Measurements from ENCODE around the gene CD68.

Gene CD68

DNA sequence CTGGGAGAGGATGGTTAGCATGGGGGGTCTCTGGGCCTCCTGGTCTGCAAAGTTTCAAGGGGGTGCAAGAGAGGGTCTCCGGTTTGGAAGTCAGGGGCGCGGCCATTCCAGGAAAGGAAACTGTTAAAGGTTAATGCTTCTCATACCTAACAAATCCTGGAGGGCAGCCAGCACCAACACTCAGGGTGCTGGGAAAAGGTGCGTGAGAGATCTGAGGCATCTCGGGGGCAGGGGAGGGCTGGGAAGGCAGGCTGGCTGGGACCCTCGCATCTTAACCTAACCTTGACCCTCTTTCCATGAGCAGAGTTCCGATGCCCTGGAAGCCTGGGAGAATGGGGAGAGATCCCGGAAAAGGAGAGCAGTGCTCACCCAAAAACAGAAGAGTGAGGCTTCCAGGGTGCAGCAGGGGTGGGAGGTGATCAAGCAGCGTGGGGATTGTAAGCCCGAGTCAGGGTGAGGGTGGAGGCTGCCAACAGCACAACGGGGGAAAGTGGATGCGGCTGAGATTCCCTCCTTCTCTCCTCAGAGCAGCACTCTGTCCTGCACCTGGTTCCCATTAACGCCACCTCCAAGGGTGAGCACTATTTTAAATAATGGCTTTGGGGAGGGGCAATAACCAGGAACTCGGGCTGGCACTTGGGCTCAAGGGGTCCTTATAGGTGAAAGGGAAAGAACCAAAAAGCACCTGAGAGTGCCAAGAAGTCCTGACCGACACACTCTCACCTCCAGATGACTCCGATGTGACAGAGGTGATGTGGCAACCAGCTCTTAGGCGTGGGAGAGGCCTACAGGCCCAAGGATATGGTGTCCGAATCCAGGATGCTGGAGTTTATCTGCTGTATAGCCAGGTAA is 19.9 kb upstream of the CD68 start:
- no peak for DNase-seq (ENCODE audit: low read depth in 2 of 3, low spot score in 1 of 3)

DNA sequence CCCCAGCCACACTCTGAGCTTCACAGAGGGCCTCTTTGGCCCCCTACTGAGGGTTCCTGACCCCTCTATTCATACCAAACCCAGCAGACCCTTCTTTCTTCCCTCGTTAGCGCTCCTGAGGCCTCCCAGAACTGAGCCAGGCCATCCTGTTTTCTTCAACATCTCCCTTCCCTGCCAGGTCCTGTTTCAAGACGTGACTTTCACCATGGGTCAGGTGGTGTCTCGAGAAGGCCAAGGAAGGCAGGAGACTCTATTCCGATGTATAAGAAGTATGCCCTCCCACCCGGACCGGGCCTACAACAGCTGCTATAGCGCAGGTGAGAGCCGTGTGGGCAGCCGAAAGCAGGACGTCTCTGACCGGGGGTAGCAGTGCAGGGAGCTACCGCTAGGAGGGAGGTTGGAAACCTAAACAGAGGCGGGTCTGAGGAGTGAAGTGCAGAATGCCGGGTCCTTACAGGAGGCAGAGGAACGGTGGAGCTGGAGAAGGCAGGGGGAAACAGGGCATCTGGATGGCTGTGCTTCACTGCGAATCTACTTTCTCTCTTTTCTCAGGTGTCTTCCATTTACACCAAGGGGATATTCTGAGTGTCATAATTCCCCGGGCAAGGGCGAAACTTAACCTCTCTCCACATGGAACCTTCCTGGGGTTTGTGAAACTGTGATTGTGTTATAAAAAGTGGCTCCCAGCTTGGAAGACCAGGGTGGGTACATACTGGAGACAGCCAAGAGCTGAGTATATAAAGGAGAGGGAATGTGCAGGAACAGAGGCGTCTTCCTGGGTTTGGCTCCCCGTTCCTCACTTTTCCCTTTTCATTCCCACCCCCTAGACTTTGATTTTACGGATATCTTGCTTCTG is 19.0 kb upstream of the CD68 start:
- DNase-seq (ENCODE audit: low read depth in 2 of 3, low spot score in 1 of 3), result no peak

GRCh38 chr17:7561028-7561575 is 18.3 kb upstream of the CD68 start:
- DNase-seq (ENCODE audit: low read depth in 2 of 3, low spot score in 1 of 3), result peak; percentile 78 to 86 (median 82)

DNA sequence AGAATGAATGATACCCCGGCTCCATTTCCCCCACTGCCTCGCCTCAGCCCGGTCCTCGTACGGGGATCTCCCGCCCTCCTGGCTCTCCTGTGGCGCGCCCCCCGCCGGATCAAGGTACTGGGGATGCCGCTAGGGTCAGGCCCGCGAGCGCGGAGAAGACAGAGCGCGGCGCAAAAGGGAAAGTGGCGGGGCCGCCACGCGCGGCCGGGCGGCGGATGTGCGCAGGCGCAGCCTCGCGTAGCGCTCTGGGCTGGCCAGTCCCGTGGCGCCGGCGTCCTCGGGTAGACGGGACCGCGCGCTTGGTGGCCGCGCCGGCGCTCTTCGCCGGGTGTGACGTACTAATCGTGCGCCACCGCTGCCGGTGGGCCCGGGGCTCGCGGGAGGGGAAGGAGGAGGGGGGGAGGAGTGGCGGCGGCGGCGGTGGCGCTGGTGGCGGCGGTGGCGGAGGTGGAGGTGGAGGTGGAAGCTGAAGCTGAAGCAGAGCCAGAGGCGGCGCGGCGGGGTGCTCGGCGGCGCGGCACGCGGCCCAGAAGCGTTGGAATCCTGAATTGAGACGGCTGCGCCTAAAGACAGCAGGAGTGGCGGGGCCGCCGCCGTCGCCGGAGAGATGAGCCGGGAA is 17.7 kb upstream of the CD68 start, which contains the start of gene SENP3:
Gene SENP3 (plus strand): TSS at position 331 of the 619 bp plus-strand sequence. CDS start 1,158 bp downstream, outside the sequence.
- peak; percentile 79 to 90 (median 82) for DNase-seq (ENCODE audit: low read depth in 2 of 3, low spot score in 1 of 3)

DNA sequence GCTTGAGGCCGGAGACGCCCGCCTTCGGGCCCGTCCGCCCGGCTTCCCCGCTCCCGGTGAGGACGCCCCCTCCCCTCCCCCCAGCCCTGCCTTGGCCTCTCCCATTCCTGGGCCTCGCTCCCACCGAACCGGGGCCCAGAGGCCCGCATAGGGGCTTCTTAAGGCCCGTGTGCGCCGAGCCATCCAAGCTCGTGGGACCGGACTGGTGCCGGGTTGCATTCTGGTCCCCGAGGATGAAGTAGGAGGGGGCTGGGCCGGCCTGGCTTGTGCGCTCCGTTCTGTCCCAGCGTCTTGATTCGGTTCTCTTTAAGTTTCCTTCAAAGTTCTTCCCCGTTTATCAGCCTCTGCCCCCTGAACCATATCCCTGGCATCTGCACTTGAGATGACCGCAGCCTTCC is 17.2 kb upstream of the CD68 start:
- no peak for DNase-seq (ENCODE audit: low read depth in 2 of 3, low spot score in 1 of 3)

DNA sequence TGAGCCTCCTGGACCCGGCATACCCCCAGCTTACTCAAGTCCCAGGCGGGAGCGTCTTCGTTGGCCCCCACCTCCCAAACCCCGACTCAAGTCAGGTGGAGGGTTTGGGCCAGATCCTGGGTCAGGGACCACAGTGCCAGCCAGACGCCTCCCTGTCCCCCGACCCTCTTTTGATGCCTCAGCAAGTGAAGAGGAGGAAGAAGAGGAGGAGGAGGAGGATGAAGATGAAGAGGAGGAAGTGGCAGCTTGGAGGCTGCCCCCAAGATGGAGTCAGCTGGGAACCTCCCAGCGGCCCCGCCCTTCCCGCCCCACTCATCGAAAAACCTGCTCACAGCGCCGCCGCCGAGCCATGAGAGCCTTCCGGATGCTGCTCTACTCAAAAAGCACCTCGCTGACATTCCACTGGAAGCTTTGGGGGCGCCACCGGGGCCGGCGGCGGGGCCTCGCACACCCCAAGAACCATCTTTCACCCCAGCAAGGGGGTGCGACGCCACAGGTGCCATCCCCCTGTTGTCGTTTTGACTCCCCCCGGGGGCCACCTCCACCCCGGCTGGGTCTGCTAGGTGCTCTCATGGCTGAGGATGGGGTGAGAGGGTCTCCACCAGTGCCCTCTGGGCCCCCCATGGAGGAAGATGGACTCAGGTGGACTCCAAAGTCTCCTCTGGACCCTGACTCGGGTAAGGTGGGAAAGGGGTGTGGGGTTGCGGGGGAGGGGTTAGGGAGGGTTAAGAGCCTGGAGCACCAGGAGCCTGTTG is 16.1 kb upstream of the CD68 start:
- DNase-seq (ENCODE audit: low read depth in 2 of 3, low spot score in 1 of 3), result no peak

DNA sequence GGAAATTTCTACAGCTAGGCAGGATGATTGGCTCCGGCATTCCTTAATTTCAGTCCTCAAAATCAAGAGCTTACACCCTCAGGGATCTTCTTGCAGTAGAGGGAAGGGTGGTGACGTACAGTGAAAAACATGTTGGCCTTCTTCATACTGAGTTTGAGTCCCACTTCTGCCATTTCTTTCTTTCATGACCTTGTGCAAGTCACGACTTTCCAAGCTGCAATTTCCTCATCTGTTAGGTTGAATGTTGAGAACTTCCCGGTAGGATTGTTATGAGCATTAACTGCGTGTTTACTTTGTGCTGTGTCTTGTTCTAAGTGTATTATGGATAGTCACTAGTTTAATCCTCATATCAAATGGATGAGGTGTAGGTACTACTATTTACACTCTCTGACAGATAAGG is 9.9 kb upstream of the CD68 start:
- no peak for DNase-seq (ENCODE audit: low read depth in 2 of 3, low spot score in 1 of 3)

- DNase-seq (ENCODE audit: low read depth in 2 of 3, low spot score in 1 of 3), result no peak
Observed at GRCh38 chr17:7570351-7570750, 9.1 kb upstream of the CD68 start.

DNA sequence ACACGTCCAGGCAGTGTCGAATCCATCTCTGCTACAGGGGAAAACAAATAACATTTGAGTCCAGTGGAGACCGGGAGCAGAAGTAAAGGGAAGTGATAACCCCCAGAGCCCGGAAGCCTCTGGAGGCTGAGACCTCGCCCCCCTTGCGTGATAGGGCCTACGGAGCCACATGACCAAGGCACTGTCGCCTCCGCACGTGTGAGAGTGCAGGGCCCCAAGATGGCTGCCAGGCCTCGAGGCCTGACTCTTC is 7.2 kb upstream of the CD68 start:
- no peak for DNase-seq (ENCODE audit: low read depth in 2 of 3, low spot score in 1 of 3)

- DNase-seq (ENCODE audit: low read depth in 2 of 3, low spot score in 1 of 3), result peak; percentile 99 to 100 (median 100)
Observed at GRCh38 chr17:7572588-7573323, 6.7 kb upstream of the CD68 start.

- peak; percentile 83 to 85 (median 85) for DNase-seq (ENCODE audit: low read depth in 2 of 3, low spot score in 1 of 3)
Observed at GRCh38 chr17:7573324-7574080, 5.9 kb upstream of the CD68 start.

DNA sequence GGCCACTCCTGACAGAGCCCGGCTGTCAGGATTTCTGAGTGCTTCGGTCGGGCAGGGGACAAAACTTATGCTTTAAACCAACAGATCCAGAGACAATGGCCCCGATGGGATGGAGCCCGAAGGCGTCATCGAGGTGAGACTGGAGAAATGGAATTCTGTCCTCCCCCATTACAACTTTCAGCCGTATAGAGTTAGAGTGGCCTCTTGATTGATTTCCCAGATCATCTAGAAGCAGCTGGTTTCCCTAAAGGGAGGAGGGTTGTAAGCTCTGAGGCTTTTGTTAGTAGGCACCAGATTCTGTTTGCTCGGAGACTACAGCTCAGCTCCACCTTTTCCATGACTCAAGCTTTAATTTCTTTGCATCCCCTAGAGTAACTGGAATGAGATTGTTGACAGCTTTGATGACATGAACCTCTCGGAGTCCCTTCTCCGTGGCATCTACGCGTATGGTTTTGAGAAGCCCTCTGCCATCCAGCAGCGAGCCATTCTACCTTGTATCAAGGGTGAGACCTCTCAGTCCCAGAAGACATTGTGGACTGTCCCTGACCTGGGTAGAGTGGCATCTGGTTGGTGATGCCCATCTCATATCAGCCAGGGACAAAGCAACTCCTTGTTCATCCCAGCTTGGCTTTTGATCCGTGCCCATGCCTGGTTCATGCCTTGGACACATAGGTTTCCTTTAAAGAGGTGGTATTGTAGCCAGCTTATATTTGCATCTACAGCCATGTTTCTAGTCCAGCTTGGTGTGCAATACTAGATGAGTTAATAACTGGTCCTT is 5.1 kb upstream of the CD68 start:
- no peak for DNase-seq (ENCODE audit: low read depth in 2 of 3, low spot score in 1 of 3)

DNA sequence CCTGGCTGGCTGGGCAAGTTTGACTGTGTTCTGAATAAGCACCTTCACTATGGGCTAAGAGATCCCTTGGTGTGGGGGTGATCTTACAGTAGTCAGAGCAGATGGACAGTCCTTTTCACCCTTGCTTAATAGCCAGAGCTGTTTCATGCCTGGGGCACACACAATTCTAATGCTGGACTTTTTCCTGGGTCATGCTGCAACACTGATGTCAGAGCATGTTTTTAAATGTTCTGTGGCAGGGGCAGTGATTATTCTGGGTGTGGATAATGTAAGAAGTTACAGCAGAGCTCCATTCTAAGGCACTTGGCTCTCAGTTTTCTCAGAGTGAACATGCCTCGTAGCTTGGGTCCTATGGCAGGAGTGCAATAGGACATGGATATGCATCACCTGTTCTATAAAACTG is 4.0 kb upstream of the CD68 start:
- DNase-seq (ENCODE audit: low read depth in 2 of 3, low spot score in 1 of 3), result no peak

DNA sequence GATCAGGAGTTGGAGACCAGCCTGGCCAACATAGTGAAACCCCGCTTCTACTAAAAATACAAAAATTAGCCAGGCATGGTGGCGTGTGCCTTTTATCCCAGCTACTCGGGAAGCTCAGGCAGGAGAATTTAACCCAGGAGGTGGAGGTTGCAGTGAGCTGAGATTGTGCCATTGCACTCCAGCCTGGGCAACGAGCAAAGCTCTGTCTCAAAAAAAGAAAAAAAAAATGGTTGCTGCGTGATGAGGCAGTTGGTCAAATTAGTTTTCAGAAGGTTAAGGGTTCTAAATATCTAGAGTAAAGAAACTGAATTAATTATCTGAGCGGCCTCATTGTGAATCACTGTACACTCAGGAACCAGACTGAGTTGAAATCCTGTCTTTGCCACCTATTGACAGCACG is 3.5 kb upstream of the CD68 start:
- no peak for DNase-seq (ENCODE audit: low read depth in 2 of 3, low spot score in 1 of 3)

GRCh38 chr17:7576432-7576937 is 3.0 kb upstream of the CD68 start:
- DNase-seq (ENCODE audit: low read depth in 2 of 3, low spot score in 1 of 3), result no peak

- no peak for DNase-seq (ENCODE audit: low read depth in 2 of 3, low spot score in 1 of 3)
Observed at GRCh38 chr17:7577327-7578199, 1.9 kb upstream of the CD68 start.

- no peak for DNase-seq (ENCODE audit: low read depth in 2 of 3, low spot score in 1 of 3)
Observed at GRCh38 chr17:7579834-7580603, 581 bp downstream of the CD68 start.

Data from stimulated activated CD4-positive, alpha-beta T cell treated with anti-CD3 and anti-CD28 coated beads, Interleukin-12 subunit alpha, Interleukin-12 subunit beta, amount 100 ng/mL, for 48 hours (primary cell).